ENCODE data around the gene GRWD1.
A peak's percentile ranks its signal among the peaks of the same experiment; 100 is the strongest.

The GRWD1 gene

GRCh38 chr19:48479686-48480085, 33.9 kb downstream of the GRWD1 start:
- TF ChIP-seq, protein P1, sequence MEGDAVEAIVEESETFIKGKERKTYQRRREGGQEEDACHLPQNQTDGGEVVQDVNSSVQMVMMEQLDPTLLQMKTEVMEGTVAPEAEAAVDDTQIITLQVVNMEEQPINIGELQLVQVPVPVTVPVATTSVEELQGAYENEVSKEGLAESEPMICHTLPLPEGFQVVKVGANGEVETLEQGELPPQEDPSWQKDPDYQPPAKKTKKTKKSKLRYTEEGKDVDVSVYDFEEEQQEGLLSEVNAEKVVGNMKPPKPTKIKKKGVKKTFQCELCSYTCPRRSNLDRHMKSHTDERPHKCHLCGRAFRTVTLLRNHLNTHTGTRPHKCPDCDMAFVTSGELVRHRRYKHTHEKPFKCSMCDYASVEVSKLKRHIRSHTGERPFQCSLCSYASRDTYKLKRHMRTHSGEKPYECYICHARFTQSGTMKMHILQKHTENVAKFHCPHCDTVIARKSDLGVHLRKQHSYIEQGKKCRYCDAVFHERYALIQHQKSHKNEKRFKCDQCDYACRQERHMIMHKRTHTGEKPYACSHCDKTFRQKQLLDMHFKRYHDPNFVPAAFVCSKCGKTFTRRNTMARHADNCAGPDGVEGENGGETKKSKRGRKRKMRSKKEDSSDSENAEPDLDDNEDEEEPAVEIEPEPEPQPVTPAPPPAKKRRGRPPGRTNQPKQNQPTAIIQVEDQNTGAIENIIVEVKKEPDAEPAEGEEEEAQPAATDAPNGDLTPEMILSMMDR (IDR thresholded peaks at IDR 0.05; ENCODE audit: unreplicated experiment in 3 of 3): no peak
- Mint-ChIP-seq H3K4me1 (peaks cover 7% of the 10 kb centered on the region), H3K27me3 (ENCODE audit: low read depth) (no peaks in the 10 kb centered on the region), H3K36me3 (ENCODE audit: low read depth) (peaks cover 43% of the 10 kb centered on the region), H3K4me3 (no peak overlapping the region), H3K27ac (peak overlapping the region in 2 of 3 experiments; percentile 14 to 81), H3K9me3 (no peaks in the 10 kb centered on the region)

- peaks cover 7% of the 10 kb centered on the region for H3K4me1 Mint-ChIP-seq
- H3K4me3 Mint-ChIP-seq: no peak overlapping the region
- TF ChIP-seq, protein P1 (IDR thresholded peaks at IDR 0.05; ENCODE audit: unreplicated experiment in 3 of 3): no peak
- no peaks in the 10 kb centered on the region for H3K9me3 Mint-ChIP-seq
- no peak overlapping the region for H3K27ac Mint-ChIP-seq
- peaks cover 2% of the 10 kb centered on the region for H3K27me3 Mint-ChIP-seq (ENCODE audit: low read depth)
- peaks cover 40% of the 10 kb centered on the region for H3K36me3 Mint-ChIP-seq (ENCODE audit: low read depth)
Observed at GRCh38 chr19:48480183-48480557, 34.4 kb downstream of the GRWD1 start.

GRCh38 chr19:48480558-48481500, 35.0 kb downstream of the GRWD1 start:
- TF ChIP-seq, protein P1 (IDR thresholded peaks at IDR 0.05; ENCODE audit: unreplicated experiment in 3 of 3): no peak
- no peak overlapping the region for H3K4me3 Mint-ChIP-seq
- peaks cover 3% of the 10 kb centered on the region for H3K27me3 Mint-ChIP-seq (ENCODE audit: low read depth)
- H3K36me3 Mint-ChIP-seq (ENCODE audit: low read depth): peaks cover 33% of the 10 kb centered on the region
- peak overlapping the region in 1 of 3 experiments; percentile 79 for H3K27ac Mint-ChIP-seq
- H3K9me3 Mint-ChIP-seq: no peaks in the 10 kb centered on the region
- peaks cover 7% of the 10 kb centered on the region for H3K4me1 Mint-ChIP-seq

DNA sequence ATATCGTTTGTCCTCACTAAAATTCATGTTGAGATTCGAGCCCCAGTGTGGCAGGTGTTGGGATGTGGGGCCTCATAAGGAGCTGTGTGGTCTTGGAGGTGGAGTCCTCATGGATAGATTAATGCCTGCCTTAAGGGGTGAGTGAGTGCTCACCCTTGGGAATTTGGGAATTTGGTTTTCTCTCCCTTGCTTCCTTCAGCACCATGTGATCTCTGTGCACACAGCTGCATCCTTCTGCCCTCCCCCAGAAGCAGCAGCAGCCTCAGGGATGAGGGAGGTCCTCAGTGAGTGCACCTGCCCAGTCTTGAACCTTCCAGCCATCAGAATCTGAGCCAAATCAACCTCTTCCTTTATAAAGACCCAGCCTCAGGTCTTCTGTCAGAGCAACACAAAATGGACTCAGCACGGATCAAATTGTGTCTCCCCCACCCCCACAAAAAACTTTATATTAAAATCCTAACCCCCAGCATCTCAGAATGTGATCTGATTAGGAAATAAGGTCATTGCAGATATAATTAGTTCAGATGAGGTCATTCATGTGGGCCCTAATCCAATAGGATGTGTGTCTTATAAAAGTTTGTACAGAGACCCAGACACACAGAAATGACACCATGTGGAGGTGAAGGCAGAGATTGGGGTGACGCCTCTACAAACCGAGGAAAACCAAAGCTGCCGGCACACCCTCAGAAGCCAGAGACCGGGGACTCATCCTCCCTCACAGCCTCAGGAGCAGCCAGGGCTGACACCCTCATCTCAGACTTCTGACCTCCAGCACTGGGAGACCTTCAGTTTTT, 36.3 kb downstream of the GRWD1 start:
- H3K4me1 Mint-ChIP-seq: peaks cover 7% of the 10 kb centered on the region
- no peaks in the 10 kb centered on the region for H3K9me3 Mint-ChIP-seq
- peaks cover 3% of the 10 kb centered on the region for H3K27me3 Mint-ChIP-seq (ENCODE audit: low read depth)
- TF ChIP-seq, protein P1 (IDR thresholded peaks at IDR 0.05; ENCODE audit: unreplicated experiment in 3 of 3): no peak
- H3K27ac Mint-ChIP-seq: peak overlapping the region; percentile 72 to 88 (median 79)
- H3K36me3 Mint-ChIP-seq (ENCODE audit: low read depth): peaks cover 24% of the 10 kb centered on the region
- no peak overlapping the region for H3K4me3 Mint-ChIP-seq

DNA sequence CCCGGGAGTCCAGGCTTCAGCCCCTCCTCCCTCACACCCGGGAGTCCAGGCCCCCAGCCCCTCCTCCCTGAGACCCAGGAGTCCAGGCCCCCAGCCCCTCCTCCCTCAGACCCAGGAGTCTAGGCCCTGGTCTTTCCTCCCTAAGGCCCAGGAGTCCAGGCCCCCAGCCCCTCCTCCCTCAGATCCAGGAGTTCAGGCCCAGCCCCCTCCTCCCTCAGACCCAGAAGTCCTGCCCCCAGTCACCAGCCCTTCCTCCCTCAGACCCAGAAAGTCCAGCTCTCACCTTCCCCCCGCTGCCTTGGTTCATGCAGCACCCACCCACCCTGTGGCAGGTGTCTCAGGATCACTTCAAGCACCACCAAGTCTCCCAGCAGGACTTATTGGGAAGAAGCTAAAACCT, 37.5 kb downstream of the GRWD1 start:
- no peaks in the 10 kb centered on the region for H3K9me3 Mint-ChIP-seq

More for the DNA sequence above, 37.5 kb downstream of the GRWD1 start:
- TF ChIP-seq, protein P1 (IDR thresholded peaks at IDR 0.05; ENCODE audit: unreplicated experiment in 3 of 3): no peak
- peaks cover 7% of the 10 kb centered on the region for H3K4me1 Mint-ChIP-seq
- peak overlapping the region in 1 of 3 experiments; percentile 63 for H3K27ac Mint-ChIP-seq
- peaks cover 7% of the 10 kb centered on the region for H3K27me3 Mint-ChIP-seq (ENCODE audit: low read depth)
- H3K4me3 Mint-ChIP-seq: no peak overlapping the region
- H3K36me3 Mint-ChIP-seq (ENCODE audit: low read depth): peaks cover 24% of the 10 kb centered on the region
